GM19023 (cell line): ENCODE results near the gene MYO1B.

ENCODE experiments used
- ATAC-seq: cut with Tn5 transposase; IDR thresholded peaks from one replicate; pipeline ENCODE4 v1.9.1; 2021; ENCODE audit warnings: mild to moderate bottlenecking, moderate library complexity; ENCODE audit not compliant: unreplicated experiment

MYO1B gene

GRCh38 chr2:191245046-191245868, at the start of gene MYO1B:
Gene MYO1B, plus strand, starts transcription at chr2:191245404. Its CDS starts 31,492 bp downstream, at chr2:191276896.
- ATAC-seq, result peak; percentile 61

- no peak for ATAC-seq
These were observed 48.1 kb upstream of the MYO1B start for GRCh38 chr2:191197096-191197495.

GRCh38 chr2:191198271-191198670, 46.9 kb upstream of the MYO1B start:
- no peak for ATAC-seq

- no peak for ATAC-seq
These were observed 45.2 kb upstream of the MYO1B start for GRCh38 chr2:191199929-191200512.

- ATAC-seq, result no peak
These were observed 44.3 kb upstream of the MYO1B start for GRCh38 chr2:191200910-191201309.

- no peak for ATAC-seq
These were observed 42.9 kb upstream of the MYO1B start for GRCh38 chr2:191202209-191202721.

- no peak for ATAC-seq
These were observed 42.3 kb upstream of the MYO1B start for GRCh38 chr2:191202881-191203397.

- no peak for ATAC-seq
These were observed 40.8 kb upstream of the MYO1B start for GRCh38 chr2:191204433-191204832.

GRCh38 chr2:191206613-191207471, 38.4 kb upstream of the MYO1B start:
- ATAC-seq, result no peak

GRCh38 chr2:191209340-191209739, 35.9 kb upstream of the MYO1B start:
- no peak for ATAC-seq

- no peak for ATAC-seq
These were observed 33.1 kb upstream of the MYO1B start for GRCh38 chr2:191212119-191212518.

GRCh38 chr2:191213333-191213732, 31.9 kb upstream of the MYO1B start:
- ATAC-seq, result no peak

GRCh38 chr2:191215230-191215629, 30.0 kb upstream of the MYO1B start:
- ATAC-seq, result no peak

- no peak for ATAC-seq
These were observed 29.5 kb upstream of the MYO1B start for GRCh38 chr2:191215666-191216065.

GRCh38 chr2:191217580-191217979, 27.6 kb upstream of the MYO1B start:
- no peak for ATAC-seq

- peak; percentile 59 for ATAC-seq
These were observed 26.8 kb upstream of the MYO1B start for GRCh38 chr2:191218292-191218898.

- peak; percentile 38 for ATAC-seq
These were observed 24.5 kb upstream of the MYO1B start for GRCh38 chr2:191220671-191221070.

- ATAC-seq, result no peak
These were observed 23.5 kb upstream of the MYO1B start for GRCh38 chr2:191221666-191222065.

GRCh38 chr2:191222507-191222906, 22.7 kb upstream of the MYO1B start:
- ATAC-seq, result no peak

- no peak for ATAC-seq
These were observed 22.3 kb upstream of the MYO1B start for GRCh38 chr2:191222952-191223351.

GRCh38 chr2:191225126-191225525, 20.1 kb upstream of the MYO1B start:
- ATAC-seq, result no peak
